Measurements from ENCODE around the gene SLC22A31.

The SLC22A31 gene

DNA sequence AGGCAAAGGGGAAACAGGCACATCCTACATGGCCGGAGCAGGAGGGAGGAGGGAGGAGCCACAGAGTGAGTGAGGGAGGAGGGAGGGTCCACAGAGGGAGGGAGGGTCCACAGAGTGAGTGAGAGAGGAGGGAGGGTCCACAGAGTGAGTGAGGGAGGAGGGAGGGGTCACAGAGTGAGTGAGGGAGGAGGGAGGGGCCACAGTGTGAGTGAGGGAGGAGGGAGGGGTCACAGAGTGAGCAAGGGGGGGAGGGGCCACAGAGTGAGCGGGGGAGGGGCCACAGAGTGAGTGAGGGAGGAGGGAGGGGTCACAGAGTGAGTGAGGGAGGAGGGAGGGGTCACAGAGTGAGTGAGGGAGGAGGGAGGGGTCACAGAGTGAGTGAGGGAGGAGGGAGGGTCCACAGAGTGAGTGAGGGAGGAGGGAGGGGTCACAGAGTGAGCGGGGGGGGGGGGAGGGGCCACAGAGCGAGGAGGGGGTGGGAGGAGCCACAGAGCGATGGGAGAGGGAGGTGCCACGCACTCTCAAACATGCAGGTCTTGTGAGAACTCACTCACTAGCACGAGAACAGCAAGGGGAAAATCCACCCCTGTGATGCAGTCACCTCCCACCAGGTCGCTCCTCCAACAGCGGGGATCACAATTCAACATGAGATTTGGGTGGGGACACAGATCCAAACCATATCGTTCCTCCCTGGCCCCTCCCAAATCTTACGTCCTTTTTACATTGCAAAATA, 53.1 kb downstream of the SLC22A31 start:
- no peak for DNase-seq

- DNase-seq = no peak
These were observed 53.9 kb downstream of the SLC22A31 start for GRCh38 chr16:89146211-89147005.
